Measurements from ENCODE around the gene FHL3. TPM values are rescaled to one million over a fixed set of nuclear protein-coding genes. Genes with fewer than 3 reads are reported as not detected.

Gene FHL3
- total RNA-seq, 1 donor from 2014 or later: 1.6 TPM

GRCh38 chr1:38029081-38029681, 23.9 kb upstream of the FHL3 start:
- POLR2A ChIA-PET: interaction anchor here (0.7 to 1.9 kb wide), 3 partner anchors 33 to 524 kb away, joined by 3 to 7 read pairs (median 3); no protein-coding TSS in a partner anchor
- DNase-seq (no peak), ATAC-seq (ENCODE audit: low read depth) (no peak)
- Mint-ChIP-seq H3K4me3 (no peak overlapping the region), H3K9me3 (no peaks in the 10 kb centered on the region), H3K36me3 (ENCODE audit: low read depth) (peaks cover 15% of the 10 kb centered on the region), H3K27ac (no peak overlapping the region), H3K27me3 (no peaks in the 10 kb centered on the region), H3K4me1 (peaks cover 39% of the 10 kb centered on the region)
- CTCF ChIA-PET: interaction anchor here (0.7 to 5.4 kb wide), 5 partner anchors 8 to 123 kb away, joined by 3 to 43 read pairs (median 4); no protein-coding TSS in a partner anchor
- intact Hi-C loops (cut with micrococcal nuclease): loop anchor here (5.0 kb wide), 1 partner anchor 123 kb away; no protein-coding TSS in a partner anchor
- TF ChIP-seq, protein P1, sequence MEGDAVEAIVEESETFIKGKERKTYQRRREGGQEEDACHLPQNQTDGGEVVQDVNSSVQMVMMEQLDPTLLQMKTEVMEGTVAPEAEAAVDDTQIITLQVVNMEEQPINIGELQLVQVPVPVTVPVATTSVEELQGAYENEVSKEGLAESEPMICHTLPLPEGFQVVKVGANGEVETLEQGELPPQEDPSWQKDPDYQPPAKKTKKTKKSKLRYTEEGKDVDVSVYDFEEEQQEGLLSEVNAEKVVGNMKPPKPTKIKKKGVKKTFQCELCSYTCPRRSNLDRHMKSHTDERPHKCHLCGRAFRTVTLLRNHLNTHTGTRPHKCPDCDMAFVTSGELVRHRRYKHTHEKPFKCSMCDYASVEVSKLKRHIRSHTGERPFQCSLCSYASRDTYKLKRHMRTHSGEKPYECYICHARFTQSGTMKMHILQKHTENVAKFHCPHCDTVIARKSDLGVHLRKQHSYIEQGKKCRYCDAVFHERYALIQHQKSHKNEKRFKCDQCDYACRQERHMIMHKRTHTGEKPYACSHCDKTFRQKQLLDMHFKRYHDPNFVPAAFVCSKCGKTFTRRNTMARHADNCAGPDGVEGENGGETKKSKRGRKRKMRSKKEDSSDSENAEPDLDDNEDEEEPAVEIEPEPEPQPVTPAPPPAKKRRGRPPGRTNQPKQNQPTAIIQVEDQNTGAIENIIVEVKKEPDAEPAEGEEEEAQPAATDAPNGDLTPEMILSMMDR (IDR thresholded peaks at IDR 0.05): no peak

- POLR2A ChIA-PET: interaction anchor here (0.7 to 1.9 kb wide), 3 partner anchors 10 to 472 kb away, joined by 3 to 7 read pairs (median 3); no protein-coding TSS in a partner anchor
- Mint-ChIP-seq H3K27me3 (no peaks in the 10 kb centered on the region), H3K9me3 (no peaks in the 10 kb centered on the region), H3K4me1 (peaks cover 39% of the 10 kb centered on the region), H3K4me3 (no peak overlapping the region), H3K36me3 (ENCODE audit: low read depth) (peaks cover 19% of the 10 kb centered on the region), H3K27ac (peak overlapping the region; percentile 65)
- DNase-seq (no peak), ATAC-seq (ENCODE audit: low read depth) (no peak)
- TF ChIP-seq, protein P1 (IDR thresholded peaks at IDR 0.05): no peak
- CTCF ChIA-PET: interaction anchor here (0.7 to 5.4 kb wide), 4 partner anchors 9 to 529 kb away, joined by 3 to 43 read pairs (median 4); no protein-coding TSS in a partner anchor
- intact Hi-C loops (cut with micrococcal nuclease): loop anchor here (1.0 to 5.0 kb wide), 2 partner anchors 124 to 788 kb away; no protein-coding TSS in a partner anchor
These were observed 23.4 kb upstream of the FHL3 start for GRCh38 chr1:38028671-38029070.

GRCh38 chr1:38028105-38028591, 22.8 kb upstream of the FHL3 start:
- TF ChIP-seq, protein P1 (IDR thresholded peaks at IDR 0.05): no peak
- Mint-ChIP-seq H3K9me3 (no peaks in the 10 kb centered on the region), H3K4me1 (peaks cover 39% of the 10 kb centered on the region), H3K27ac (peak overlapping the region; percentile 65), H3K4me3 (peak overlapping the region; percentile 11), H3K27me3 (no peaks in the 10 kb centered on the region), H3K36me3 (ENCODE audit: low read depth) (peaks cover 23% of the 10 kb centered on the region)
- no peak for DNase-seq
- ChIA-PET POLR2A (interaction anchor here (0.7 to 1.6 kb wide), 4 partner anchors 9 to 145 kb away, joined by 3 to 5 read pairs (median 4); no protein-coding TSS in a partner anchor), CTCF (interaction anchor here (0.7 to 5.4 kb wide), 6 partner anchors 9 to 807 kb away, joined by 3 to 43 read pairs (median 4); no protein-coding TSS in a partner anchor)
- peak; percentile 81 for ATAC-seq (ENCODE audit: low read depth)
- intact Hi-C loops (cut with micrococcal nuclease): loop anchor here (1.0 to 5.0 kb wide), 2 partner anchors 124 to 788 kb away; no protein-coding TSS in a partner anchor

DNA sequence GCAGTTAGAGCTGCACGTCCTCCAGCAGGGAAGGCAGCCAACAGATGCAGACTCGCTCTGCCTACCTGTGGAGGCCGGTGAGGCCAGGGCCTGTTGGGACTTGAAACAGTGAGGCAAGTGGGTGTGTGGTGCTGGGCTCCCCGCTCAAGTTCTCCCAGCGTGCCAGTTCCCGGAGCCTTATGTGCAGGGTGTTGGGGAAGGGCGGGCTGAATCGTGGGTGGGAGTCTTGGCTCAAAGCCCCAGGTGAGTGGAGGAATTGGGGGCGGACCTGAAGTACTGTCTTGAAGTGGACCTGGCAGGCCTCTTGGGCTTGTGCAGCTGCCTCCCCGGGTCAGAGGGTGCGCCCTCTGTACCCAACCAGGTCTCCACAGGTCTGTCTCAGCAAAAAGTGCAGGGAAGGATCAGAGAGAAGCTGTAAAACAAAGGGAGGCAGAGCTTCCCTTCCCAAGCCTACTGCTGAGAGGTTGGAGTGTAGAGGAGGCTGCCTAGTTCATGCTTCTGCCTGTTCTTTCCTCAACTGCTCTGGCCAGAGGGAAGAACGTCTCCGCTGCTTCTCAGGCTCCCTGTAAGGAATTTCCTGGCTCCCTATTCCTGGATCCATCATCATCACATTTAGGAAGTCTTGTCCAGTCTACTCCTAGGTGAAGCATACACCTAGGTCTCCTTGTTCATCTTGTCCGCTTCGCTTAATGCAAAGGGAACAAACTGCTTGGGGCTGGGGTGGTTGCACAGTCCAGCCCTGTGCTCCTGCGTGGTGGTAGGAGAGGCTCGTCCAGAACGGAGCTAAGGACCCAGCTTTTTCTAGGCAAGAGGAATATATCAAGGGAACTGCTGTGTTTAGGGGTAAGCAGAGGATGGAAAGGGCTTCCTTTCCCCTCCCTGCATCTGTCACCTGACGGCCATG, 22.1 kb upstream of the FHL3 start:
- no peaks in the 10 kb centered on the region for H3K27me3 Mint-ChIP-seq
- POLR2A ChIA-PET: interaction anchor here (0.7 to 1.6 kb wide), 5 partner anchors 9 to 146 kb away, joined by 3 to 5 read pairs (median 3); partner anchors contain the start of gene UTP11
- no peaks in the 10 kb centered on the region for H3K9me3 Mint-ChIP-seq
- CTCF ChIA-PET: interaction anchor here (0.8 to 5.4 kb wide), 7 partner anchors 9 to 808 kb away, joined by 3 to 43 read pairs (median 5); no protein-coding TSS in a partner anchor
- H3K36me3 Mint-ChIP-seq (ENCODE audit: low read depth): peaks cover 30% of the 10 kb centered on the region
- intact Hi-C loops (cut with micrococcal nuclease): loop anchor here (1.0 to 5.0 kb wide), 4 partner anchors 125 to 807 kb away; no protein-coding TSS in a partner anchor
- peak overlapping the region; percentile 11 for H3K4me3 Mint-ChIP-seq
- peaks cover 39% of the 10 kb centered on the region for H3K4me1 Mint-ChIP-seq
- TF ChIP-seq, protein P1 (IDR thresholded peaks at IDR 0.05): no peak
- ATAC-seq (ENCODE audit: low read depth) (no peak), DNase-seq (no peak)
- H3K27ac Mint-ChIP-seq: peak overlapping the region; percentile 61
